GM21717 (cell line): ENCODE data around the gene RFC2.
"Not testable (repeated sequence)": the region's sequence is repeated elsewhere in the genome, so short reads cannot be mapped to it uniquely, and the experiment has no call there.

Experiments used
- ATAC-seq: cut with Tn5 transposase; IDR thresholded peaks from one replicate; pipeline ENCODE4 v1.9.1; 2021; ENCODE audit warnings: mild to moderate bottlenecking, moderate library complexity; ENCODE audit not compliant: unreplicated experiment

The RFC2 gene

GRCh38 chr7:74219416-74219815, 34.8 kb downstream of the RFC2 start:
- no peak for ATAC-seq

GRCh38 chr7:74218343-74218698, 35.9 kb downstream of the RFC2 start:
- no peak for ATAC-seq

GRCh38 chr7:74217455-74218342, 36.5 kb downstream of the RFC2 start:
- ATAC-seq: no peak

- no peak for ATAC-seq
Measured at GRCh38 chr7:74216361-74216761, 37.8 kb downstream of the RFC2 start.

GRCh38 chr7:74215921-74216320, 38.3 kb downstream of the RFC2 start:
- ATAC-seq: no peak

GRCh38 chr7:74214816-74215630, 39.2 kb downstream of the RFC2 start:
- no peak for ATAC-seq

- ATAC-seq: no peak
Measured at GRCh38 chr7:74212661-74213060, 41.5 kb downstream of the RFC2 start.

GRCh38 chr7:74208241-74208640, 46.0 kb downstream of the RFC2 start:
- not testable (repeated sequence) for ATAC-seq

GRCh38 chr7:74207586-74207985, 46.6 kb downstream of the RFC2 start:
- ATAC-seq: no peak

- no peak for ATAC-seq
Measured at GRCh38 chr7:74206589-74207120, 47.5 kb downstream of the RFC2 start.

- ATAC-seq: not testable (repeated sequence)
Measured at GRCh38 chr7:74206052-74206451, 48.1 kb downstream of the RFC2 start.

- ATAC-seq: no peak
Measured at GRCh38 chr7:74203956-74204618, 50.1 kb downstream of the RFC2 start.

GRCh38 chr7:74202841-74203556, 51.2 kb downstream of the RFC2 start:
- no peak for ATAC-seq

GRCh38 chr7:74199551-74200355, 54.4 kb downstream of the RFC2 start:
- no peak for ATAC-seq

- no peak for ATAC-seq
Measured at GRCh38 chr7:74197449-74198124, 56.6 kb downstream of the RFC2 start.

GRCh38 chr7:74195968-74196654, 58.1 kb downstream of the RFC2 start:
- ATAC-seq: not testable (repeated sequence)

- not testable (repeated sequence) for ATAC-seq
Measured at GRCh38 chr7:74195139-74195860, 58.9 kb downstream of the RFC2 start.

GRCh38 chr7:74194686-74195085, 59.5 kb downstream of the RFC2 start:
- no peak for ATAC-seq
